A549 (cell line): Measurements from ENCODE around the gene SEC22C. TPM values are rescaled to one million over a fixed set of nuclear protein-coding genes. Genes with fewer than 3 reads are reported as not detected.

Experiments used
- ATAC-seq, 2 experiments: fragments of 200-7000 bp in 1 of 2; fragments of >200 bp in 1 of 2; cut with Nextera tagmentation in 1 of 2; cut with Tn5 transposase in 1 of 2; 3 replicates each; pipeline versions ENCODE4 v1.8.0 to v1.9.1; 2018 to 2020; ENCODE audit warnings: mild to moderate bottlenecking in 1 of 2, moderate library complexity in 1 of 2
- CTCF ChIA-PET: fragments of 300-600 bp; sonication (Branson Sonifier 250); formaldehyde crosslinking; extraction: SDS; loops from one replicate; lab custom pipeline; 2021; ENCODE audit warnings: antibody characterized with exemption, inconsistent platforms; lab: Yijun Ruan, JAX
- POLR2A ChIA-PET: fragments of 350-600 bp; formaldehyde crosslinking; extraction: SDS; loops from one replicate; lab custom pipeline; 2021; ENCODE audit warnings: antibody characterized with exemption, inconsistent platforms; lab: Yijun Ruan, JAX
- DNase-seq, 2 experiments: peaks; one replicate each; pipeline versions ENCODE4 v3.0.0 to v3.0.0-alpha.2; 2011 to 2016; ENCODE audit warnings: low read depth in 1 of 2, low spot score in 1 of 2
- FAIRE-seq: peaks from 2 replicates; lab custom pipeline; 2011; peaks lifted over from hg19 to GRCh38; lab: Jason Lieb, UNC
- H3K27ac ChIP-seq, 2 experiments: fragments of >200 bp; sonication (Bioruptor Twin); formaldehyde crosslinking; 3 replicates each; pipeline ENCODE4 v1.5.1; 2016 to 2017
- H3K4me1 ChIP-seq: fragments of >200 bp; sonication (Bioruptor Twin); formaldehyde crosslinking; 3 replicates; pipeline ENCODE4 v1.6.1; 2016
- H3K4me2 ChIP-seq: fragments of >200 bp; sonication (Bioruptor Twin); formaldehyde crosslinking; 3 replicates; pipeline ENCODE4 v1.6.1; 2016
- H3K4me3 ChIP-seq: fragments of >200 bp; sonication (Bioruptor Twin); formaldehyde crosslinking; 3 replicates; pipeline ENCODE4 v1.5.1; 2016
- H3K9me3 ChIP-seq: fragments of >200 bp; sonication (Bioruptor Twin); formaldehyde crosslinking; 3 replicates; pipeline ENCODE4 v1.6.1; 2016
- CBX2 ChIP-seq: fragments of 200-600 bp; sonication (generic); IDR thresholded peaks from 2 replicates; pipeline ENCODE4 v1.6.1; 2016; ENCODE audit warnings: low read depth, mild to moderate bottlenecking, borderline replicate concordance
- CBX8 ChIP-seq: fragments of 200-600 bp; sonication (generic); IDR thresholded peaks from 2 replicates; pipeline ENCODE4 v1.6.1; 2016
- CHD2 ChIP-seq: fragments of 150-350 bp; IDR thresholded peaks from 2 replicates; pipeline ENCODE4 v1.6.1; 2014; ENCODE audit warnings: low read length; ENCODE audit not compliant: partially characterized antibody
- CHD4 ChIP-seq: fragments of 200-600 bp; sonication (generic); IDR thresholded peaks from 2 replicates; pipeline ENCODE4 v1.6.1; 2016; ENCODE audit warnings: antibody characterized with exemption, mild to moderate bottlenecking, borderline replicate concordance
- EHMT2 ChIP-seq: fragments of 200-600 bp; sonication (generic); IDR thresholded peaks from 2 replicates; pipeline ENCODE4 v1.6.1; 2016; ENCODE audit warnings: antibody characterized with exemption, low read depth, mild to moderate bottlenecking, moderate library complexity
- ESRRA ChIP-seq: fragments of 150-350 bp; IDR thresholded peaks from 2 replicates; pipeline ENCODE4 v1.6.1; 2014; ENCODE audit warnings: mild to moderate bottlenecking, low read length, borderline replicate concordance
- FOSL2 ChIP-seq, 2 experiments: fragments of 450-650 bp in 1 of 2; fragments of >200 bp in 1 of 2; sonication (Bioruptor Twin) in 1 of 2; formaldehyde crosslinking; IDR thresholded peaks; 2 replicates each; pipeline versions ENCODE4 v1.5.0 to v1.6.1; 2016 to 2020; ENCODE audit warnings: mild to moderate bottlenecking in 1 of 2, moderate library complexity in 1 of 2
- GATA3 ChIP-seq: IDR thresholded peaks from 2 replicates; pipeline ENCODE4 v1.6.1; 2012; ENCODE audit warnings: borderline replicate concordance
- HDAC2 ChIP-seq: fragments of 200-600 bp; sonication (generic); IDR thresholded peaks from 2 replicates; pipeline ENCODE4 v1.6.1; 2016
- HEYL ChIP-seq: fragments of 250-450 bp; sonication (Bioruptor Pico); IDR thresholded peaks from 2 replicates; pipeline ENCODE4 v1.8.0; 2021; ENCODE audit warnings: mild to moderate bottlenecking, moderate library complexity
- HOXB13 ChIP-seq: fragments of 250-450 bp; sonication (Bioruptor Pico); IDR thresholded peaks from 2 replicates; pipeline ENCODE4 v1.5.0; 2020; ENCODE audit warnings: low read depth, mild to moderate bottlenecking, moderate library complexity
- KDM5A ChIP-seq: fragments of 200-600 bp; sonication (generic); IDR thresholded peaks from 2 replicates; pipeline ENCODE4 v1.6.1; 2016; ENCODE audit warnings: antibody characterized with exemption, mild to moderate bottlenecking
- MAFK ChIP-seq: fragments of 450-650 bp; IDR thresholded peaks from 2 replicates; pipeline ENCODE4 v1.6.1; 2014; ENCODE audit not compliant: partially characterized antibody
- MAZ ChIP-seq: fragments of 150-350 bp; IDR thresholded peaks from 2 replicates; pipeline ENCODE4 v1.6.1; 2014; ENCODE audit warnings: antibody characterized with exemption, low read depth, low read length, borderline replicate concordance
- MYC ChIP-seq: IDR thresholded peaks from 2 replicates; pipeline ENCODE4 v1.6.1; 2012; ENCODE audit warnings: mild to moderate bottlenecking, inconsistent platforms, low read length, improper control_type of control experiment, borderline replicate concordance
- NFE2L2 ChIP-seq: fragments of 150-350 bp; conservative IDR thresholded peaks from 2 replicates; pipeline ENCODE4 v1.6.1; 2014; ENCODE audit warnings: low read length
- NPAS2 ChIP-seq: fragments of 250-450 bp; sonication (Bioruptor Pico); IDR thresholded peaks from 2 replicates; pipeline ENCODE4 v1.8.0; 2022; ENCODE audit warnings: mild to moderate bottlenecking, moderate library complexity, borderline replicate concordance
- NR3C1 ChIP-seq: fragments of >200 bp; sonication (Bioruptor Twin); formaldehyde crosslinking; IDR thresholded peaks from 3 replicates; pipeline ENCODE4 v1.6.1; 2017
- PHF8 ChIP-seq: fragments of 200-600 bp; sonication (generic); IDR thresholded peaks from 2 replicates; pipeline ENCODE4 v1.6.1; 2016; ENCODE audit warnings: low read depth, mild to moderate bottlenecking, antibody characterized with exemption, moderate library complexity, borderline replicate concordance
- POLR2AphosphoS2 ChIP-seq: conservative IDR thresholded peaks from 2 replicates; pipeline ENCODE4 v1.6.1; 2012; ENCODE audit warnings: low read length, improper control_type of control experiment, inconsistent platforms
- RCOR1 ChIP-seq: fragments of 150-350 bp; IDR thresholded peaks from 2 replicates; pipeline ENCODE4 v1.6.1; 2014; ENCODE audit warnings: antibody characterized with exemption, low read length, low read depth
- TFCP2L1 ChIP-seq: fragments of 250-450 bp; sonication (Bioruptor Pico); IDR thresholded peaks from 2 replicates; pipeline ENCODE4 v1.5.0; 2021; ENCODE audit warnings: mild to moderate bottlenecking
- ZC3H11A ChIP-seq: fragments of 450-650 bp; IDR thresholded peaks from 2 replicates; pipeline ENCODE4 v1.6.1; 2014; ENCODE audit warnings: antibody characterized with exemption, mild to moderate bottlenecking
- ZSCAN20 ChIP-seq: fragments of 250-450 bp; sonication (Bioruptor Pico); IDR thresholded peaks from 2 replicates; pipeline ENCODE4 v1.8.0; 2022; ENCODE audit warnings: mild to moderate bottlenecking, moderate library complexity
- WGBS: methylation state at CpG from one replicate; pipeline ENCODE4 v1.1.6; 2017; ENCODE audit errors: missing lambda C conversion rate; 5-methylcytosine and 5-hydroxymethylcytosine counted together
- polyA plus RNA-seq, 4 experiments: library from polyadenylated mRNA; depleted of rRNA in 3 of 4; stranded (reverse); fragments of >200 nt; fragmentation: RNase III in 1 of 4; extraction: RNeasy Plus Mini Kit Qiagen cat#74134 plus additional on column Dnase treatment in 1 of 4; gene quantifications; 2 replicates in 3 of 4; 3 replicates in 1 of 4; pipeline ENCODE4 v1.2.3, GENCODE V29; 2011 to 2017
- TF ChIP-seq, protein P1 (sequence below): fragments of >200 bp; sonication (Bioruptor Twin); formaldehyde crosslinking; IDR thresholded peaks from 2 replicates; pipeline ENCODE4 v1.6.1; 2016
- TF ChIP-seq, protein P2 (sequence below): fragments of 450-650 bp; IDR thresholded peaks from 2 replicates; pipeline ENCODE4 v1.6.1; 2014; ENCODE audit warnings: antibody characterized with exemption
- TF ChIP-seq, protein P3 (sequence below): IDR thresholded peaks from 2 replicates; pipeline ENCODE4 v1.6.1; 2012; ENCODE audit warnings: low read depth, borderline replicate concordance
- TF ChIP-seq, protein P4 (sequence below): fragments of >200 bp; sonication (Bioruptor Twin); formaldehyde crosslinking; IDR thresholded peaks from 3 replicates; pipeline ENCODE4 v1.6.1; 2016

The SEC22C gene
- polyA plus RNA-seq, 2 of the 4 experiments (the other 2 are of a cell fraction) = 31.0 to 36.2 TPM

DNA sequence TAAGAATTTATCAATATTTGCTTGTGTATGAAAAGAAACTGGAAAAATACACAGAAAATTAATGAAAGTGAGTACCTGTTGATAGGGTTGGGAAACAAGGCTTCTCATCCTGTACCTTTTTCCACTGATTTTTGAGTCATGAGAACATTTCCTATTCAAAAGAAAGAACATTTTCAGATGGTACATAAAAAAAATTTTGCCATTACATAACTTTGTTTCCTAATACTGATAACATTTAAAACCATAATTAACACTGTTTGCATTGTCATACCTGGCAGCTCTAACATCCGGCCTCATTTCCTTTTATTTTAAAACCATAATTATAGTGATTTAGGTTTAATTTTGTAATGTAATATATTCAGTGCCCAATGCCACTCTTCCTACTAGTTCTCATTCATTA, 30.4 kb upstream of the SEC22C start:
- CTCF ChIA-PET = interaction anchor here (0.8 to 0.9 kb wide), 2 partner anchors 12 to 133 kb away, joined by 3 read pairs; no protein-coding TSS in a partner anchor
- DNase-seq (no peak), ATAC-seq (no peak), FAIRE-seq (no peak)
- WGBS = 92% methylated on average over 1 of the region's 1 CpG
- POLR2A ChIA-PET = no interaction called here
- Histone ChIP-seq H3K4me1 (peaks cover 11% of the 10 kb centered on the region; the same call in 2 of the 3 replicates), H3K4me2 (no peak overlapping the region), H3K4me3 (no peak overlapping the region), H3K27ac (no peak overlapping the region), H3K9me3 (no peaks in the 10 kb centered on the region)
- TF ChIP-seq MYC (no peak), ZC3H11A (no peak), MAFK (no peak), HOXB13 (no peak), CBX8 (no peak), ZSCAN20 (CRISPR knock-in tag) (no peak), PHF8 (no peak), MAZ (no peak), EHMT2 (no peak), CHD2 (no peak), TFCP2L1 (no peak), FOSL2 (IDR thresholded peaks at IDR 0.05) (no peak), FOSL2 (CRISPR knock-in tag; IDR thresholded peaks at IDR 0.05) (no peak), RCOR1 (no peak), GATA3 (no peak), CBX2 (no peak), HEYL (no peak), NPAS2 (no peak)
- TF ChIP-seq, protein P1, sequence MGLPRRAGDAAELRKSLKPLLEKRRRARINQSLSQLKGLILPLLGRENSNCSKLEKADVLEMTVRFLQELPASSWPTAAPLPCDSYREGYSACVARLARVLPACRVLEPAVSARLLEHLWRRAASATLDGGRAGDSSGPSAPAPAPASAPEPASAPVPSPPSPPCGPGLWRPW = no peak
- TF ChIP-seq, protein P2, sequence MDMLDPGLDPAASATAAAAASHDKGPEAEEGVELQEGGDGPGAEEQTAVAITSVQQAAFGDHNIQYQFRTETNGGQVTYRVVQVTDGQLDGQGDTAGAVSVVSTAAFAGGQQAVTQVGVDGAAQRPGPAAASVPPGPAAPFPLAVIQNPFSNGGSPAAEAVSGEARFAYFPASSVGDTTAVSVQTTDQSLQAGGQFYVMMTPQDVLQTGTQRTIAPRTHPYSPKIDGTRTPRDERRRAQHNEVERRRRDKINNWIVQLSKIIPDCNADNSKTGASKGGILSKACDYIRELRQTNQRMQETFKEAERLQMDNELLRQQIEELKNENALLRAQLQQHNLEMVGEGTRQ = no peak
- TF ChIP-seq, protein P3, sequence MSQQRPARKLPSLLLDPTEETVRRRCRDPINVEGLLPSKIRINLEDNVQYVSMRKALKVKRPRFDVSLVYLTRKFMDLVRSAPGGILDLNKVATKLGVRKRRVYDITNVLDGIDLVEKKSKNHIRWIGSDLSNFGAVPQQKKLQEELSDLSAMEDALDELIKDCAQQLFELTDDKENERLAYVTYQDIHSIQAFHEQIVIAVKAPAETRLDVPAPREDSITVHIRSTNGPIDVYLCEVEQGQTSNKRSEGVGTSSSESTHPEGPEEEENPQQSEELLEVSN = no peak

DNA sequence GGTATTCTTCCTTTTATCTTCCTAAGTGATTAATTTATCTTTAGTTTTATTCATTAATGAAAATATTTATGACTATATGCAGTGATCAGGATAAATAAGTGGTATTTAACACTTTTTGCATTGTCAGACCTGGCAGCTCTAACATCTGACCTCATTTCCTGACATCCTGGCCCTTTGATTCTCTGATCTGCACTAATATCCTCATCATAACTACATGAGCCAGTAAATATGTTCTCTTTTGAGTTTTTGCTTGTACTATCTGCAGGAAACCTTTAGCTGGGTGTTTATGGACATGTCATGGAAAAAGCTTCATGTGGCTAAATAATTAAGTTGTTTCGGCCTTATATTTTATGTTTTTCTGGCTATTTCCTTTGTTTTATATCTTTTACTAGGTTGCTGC, 29.2 kb upstream of the SEC22C start:
- ATAC-seq = no peak
- Histone ChIP-seq H3K9me3 (no peaks in the 10 kb centered on the region), H3K4me3 (no peak overlapping the region), H3K4me2 (0 out of 3 replicates have a peak overlapping the region, but pooled peaks have one; percentile 9), H3K27ac (no peak overlapping the region), H3K4me1 (peaks cover 15% of the 10 kb centered on the region; the same call in 2 of the 3 replicates)
- TF ChIP-seq NFE2L2 (no peak), CBX8 (no peak), TFCP2L1 (no peak), HDAC2 (no peak), POLR2AphosphoS2 (no peak), ESRRA (no peak), KDM5A (no peak), CHD4 (no peak), NR3C1 (no peak)
- TF ChIP-seq, protein P4, sequence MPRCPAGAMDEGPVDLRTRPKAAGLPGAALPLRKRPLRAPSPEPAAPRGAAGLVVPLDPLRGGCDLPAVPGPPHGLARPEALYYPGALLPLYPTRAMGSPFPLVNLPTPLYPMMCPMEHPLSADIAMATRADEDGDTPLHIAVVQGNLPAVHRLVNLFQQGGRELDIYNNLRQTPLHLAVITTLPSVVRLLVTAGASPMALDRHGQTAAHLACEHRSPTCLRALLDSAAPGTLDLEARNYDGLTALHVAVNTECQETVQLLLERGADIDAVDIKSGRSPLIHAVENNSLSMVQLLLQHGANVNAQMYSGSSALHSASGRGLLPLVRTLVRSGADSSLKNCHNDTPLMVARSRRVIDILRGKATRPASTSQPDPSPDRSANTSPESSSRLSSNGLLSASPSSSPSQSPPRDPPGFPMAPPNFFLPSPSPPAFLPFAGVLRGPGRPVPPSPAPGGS = no peak
- CTCF ChIA-PET = interaction anchor here (0.7 kb wide), 1 partner anchor 193 kb away, joined by 3 read pairs; the partner anchor contains the start of gene HIGD1A
- FAIRE-seq = no peak
- WGBS = 93% methylated on average over 1 of the region's 1 CpG
- no peak for DNase-seq
- POLR2A ChIA-PET = no interaction called here
